Activated gamma-delta T cell treated with Interleukin-2 at 50 U/mL for 16 hours (primary cell): ENCODE results near the gene UBE2U.
"Not testable (repeated sequence)": the region's sequence is repeated elsewhere in the genome, so short reads cannot be mapped to it uniquely, and the experiment has no call there.

Source experiments
- DNase-seq: peaks from one replicate; pipeline ENCODE4 v3.0.0-alpha.2; 2020

Gene UBE2U

DNA sequence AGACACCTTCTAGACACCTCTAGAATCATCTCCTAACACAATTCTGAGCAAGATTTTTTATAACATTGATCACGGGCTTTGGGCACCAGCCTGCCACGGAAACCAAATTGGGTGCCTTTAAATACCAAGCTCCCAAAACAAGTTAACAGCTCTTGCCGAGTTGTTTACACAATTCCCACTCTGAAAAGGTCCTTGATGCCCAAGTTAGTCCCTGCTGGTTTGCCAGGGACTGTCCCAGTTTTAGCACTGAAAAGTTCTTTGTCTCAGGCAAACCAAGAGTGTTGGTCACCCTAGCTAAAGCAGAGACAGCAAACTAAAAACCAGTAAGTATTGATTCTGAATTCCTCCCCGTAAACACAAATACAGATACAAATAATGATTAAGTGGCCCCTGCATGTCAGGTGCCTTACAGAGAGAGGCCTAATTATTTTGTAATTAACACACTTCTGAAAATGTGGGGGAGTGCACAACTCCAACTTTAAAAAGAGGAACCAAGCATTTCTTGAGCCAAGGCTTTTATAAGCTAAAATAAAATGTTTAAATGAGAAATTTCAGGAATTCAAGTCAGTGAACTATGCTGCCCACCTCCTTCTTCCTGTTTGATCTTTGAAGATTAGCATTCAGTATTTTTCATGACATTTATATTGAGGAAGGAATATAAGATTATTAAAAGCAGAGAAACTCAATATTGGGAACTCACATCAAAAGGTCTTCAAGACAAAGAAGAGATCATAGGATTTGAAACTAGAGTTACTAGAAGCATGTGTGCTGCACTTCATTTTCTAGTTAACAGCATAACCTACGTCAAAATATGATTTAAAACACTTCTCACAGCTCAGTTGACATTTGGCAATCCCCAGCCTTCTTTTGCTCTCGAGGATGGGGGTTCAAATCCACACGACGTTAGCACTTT is 9.0 kb upstream of the UBE2U start:
- no peak for DNase-seq

DNA sequence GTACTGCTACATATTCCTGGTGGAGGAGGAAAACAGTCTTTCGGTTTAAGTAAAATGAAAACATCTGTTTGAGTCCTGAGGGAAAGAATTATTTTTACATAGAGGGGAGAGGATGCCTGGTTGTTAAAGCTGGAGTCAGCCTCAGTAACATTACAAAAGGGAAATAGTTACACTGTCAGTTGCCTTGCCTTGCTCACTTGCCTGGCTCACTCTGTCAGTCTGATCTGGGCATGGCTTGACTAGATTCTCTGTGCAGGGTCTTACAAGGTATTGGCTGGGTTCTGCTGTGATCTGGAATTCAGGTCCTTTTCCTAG is 8.4 kb upstream of the UBE2U start:
- no peak for DNase-seq

DNA sequence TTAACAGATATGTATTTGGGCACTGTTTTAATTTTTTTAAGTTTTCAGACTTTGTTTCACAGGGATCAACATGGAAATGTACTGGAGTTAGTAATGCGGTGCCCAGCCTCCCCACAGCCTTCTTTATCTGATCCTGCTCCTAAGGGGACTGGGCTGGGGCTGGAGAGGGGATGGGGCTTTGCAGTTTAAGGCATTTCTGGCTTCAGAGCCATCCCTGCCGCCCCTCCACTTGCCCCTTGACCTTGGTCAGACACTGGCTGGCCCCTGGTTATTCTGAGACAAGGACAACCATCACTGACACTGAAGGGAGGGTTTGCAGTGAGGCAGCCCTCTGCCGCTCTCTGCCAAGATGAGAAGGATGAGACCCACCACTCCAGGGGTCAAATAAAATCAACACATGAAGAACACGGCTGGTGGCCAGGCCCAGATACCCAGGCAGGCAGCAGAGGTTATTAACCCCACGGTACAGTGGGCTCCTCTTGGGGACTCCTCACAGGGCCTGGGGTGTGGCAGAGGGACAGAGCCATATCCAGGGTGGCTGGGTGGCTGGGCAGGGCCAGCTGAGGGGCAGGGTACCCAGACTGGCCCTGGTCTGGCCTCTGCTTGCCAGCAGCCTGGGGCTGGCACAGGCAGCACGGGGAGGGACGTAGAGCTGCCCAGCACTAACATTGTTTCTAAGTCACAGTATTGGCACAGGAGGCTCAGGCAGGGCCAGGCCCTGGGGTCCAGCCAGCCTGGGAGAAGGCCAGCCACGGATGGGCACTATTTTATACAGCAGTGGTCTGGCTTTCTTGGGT is 7.2 kb upstream of the UBE2U start:
- DNase-seq, result no peak

DNA sequence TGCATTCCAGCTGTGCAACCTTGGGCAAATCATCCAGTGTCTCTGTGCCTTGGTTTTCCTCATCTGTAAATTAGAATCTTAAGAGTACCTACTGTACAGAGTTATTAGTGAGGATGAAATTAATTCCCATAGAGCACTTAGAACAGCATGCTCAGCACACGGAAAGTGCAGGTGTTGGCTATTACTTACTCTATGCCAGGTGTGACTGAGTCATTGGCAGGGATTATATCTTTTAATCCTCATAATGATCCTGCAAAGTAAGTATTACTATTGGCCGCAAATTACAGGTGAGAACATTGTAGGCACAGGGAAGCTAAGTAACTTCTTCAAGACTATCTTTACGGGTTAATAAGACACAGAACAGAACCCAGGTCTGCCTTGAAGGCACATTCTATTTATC is 6.3 kb upstream of the UBE2U start:
- no peak for DNase-seq

DNA sequence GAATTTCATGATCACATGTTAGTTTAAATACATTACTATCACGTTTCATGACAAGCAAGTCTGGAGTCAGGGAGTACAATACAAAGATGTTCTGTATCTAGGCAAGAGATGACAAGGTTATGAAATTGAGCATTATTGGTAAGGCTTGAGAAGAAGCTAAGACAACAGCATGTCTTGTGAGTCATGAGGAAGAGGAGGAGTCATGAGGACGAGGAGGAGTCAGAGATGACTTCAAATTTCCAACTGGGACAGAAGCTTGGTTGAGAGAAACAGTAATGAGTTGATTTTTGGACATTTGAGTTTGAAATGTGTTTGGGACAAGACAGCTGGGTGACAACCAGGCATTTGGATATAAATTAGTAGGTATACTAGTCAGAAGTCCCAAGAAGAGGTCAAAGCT is 4.3 kb upstream of the UBE2U start:
- DNase-seq, result no peak

DNA sequence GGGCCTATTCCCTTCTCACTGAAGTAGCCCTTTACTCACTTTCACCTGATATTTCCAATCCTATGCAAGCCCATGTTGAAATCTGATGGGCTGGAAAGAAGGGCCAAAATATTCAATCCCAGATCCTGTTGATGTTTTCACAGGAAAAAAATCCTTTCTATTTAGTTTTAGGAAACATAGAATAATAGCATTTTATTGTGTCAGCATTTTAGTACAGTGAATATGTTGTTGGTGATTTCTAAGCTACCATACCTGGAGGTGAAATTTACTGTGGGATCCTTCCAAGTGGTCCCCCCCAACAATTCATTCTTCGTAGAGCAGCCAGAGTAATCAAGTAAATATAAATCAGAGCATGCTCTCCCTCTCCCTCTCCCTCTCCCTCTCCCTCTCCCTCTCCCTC is 3.4 kb upstream of the UBE2U start:
- DNase-seq, result no peak

DNA sequence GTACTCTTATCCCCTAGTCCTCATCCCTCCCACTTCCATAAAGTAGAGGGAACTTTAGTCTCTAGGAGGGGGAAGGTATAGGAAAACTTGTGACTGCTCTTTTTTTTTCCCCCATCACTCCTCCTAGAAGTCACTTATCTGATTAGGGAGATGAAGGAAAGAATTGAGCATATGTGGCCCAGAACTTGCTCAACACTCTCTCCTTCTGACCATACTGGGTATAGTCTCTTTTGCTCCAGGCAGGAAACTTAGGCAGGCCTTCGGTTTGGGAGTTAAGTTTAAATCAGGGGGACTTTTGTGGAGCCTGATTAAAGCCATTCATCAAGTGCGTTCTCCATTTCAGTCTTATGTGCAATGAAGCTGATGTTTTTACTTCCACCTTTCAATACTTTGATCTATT is 5.8 kb downstream of the UBE2U start:
- DNase-seq, result no peak

DNA sequence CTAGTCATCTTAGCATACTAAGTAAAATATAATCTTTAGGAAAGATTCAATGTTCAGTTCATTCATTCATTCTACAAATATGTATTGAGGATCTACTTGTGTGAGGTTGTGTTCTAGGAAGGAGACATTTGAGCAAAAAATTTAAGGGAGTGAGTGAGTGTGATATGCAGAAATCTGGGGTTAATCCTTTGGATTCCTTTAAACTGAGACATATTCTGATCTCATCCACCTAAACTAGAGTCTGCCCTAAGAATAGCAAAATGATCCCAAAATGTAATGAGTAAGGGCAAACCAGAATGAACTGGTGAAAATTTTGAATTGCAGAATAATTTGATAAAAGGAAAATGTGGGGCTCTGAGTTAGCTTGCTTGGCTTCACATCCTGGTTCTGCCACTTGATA is 8.6 kb downstream of the UBE2U start:
- DNase-seq, result no peak

DNA sequence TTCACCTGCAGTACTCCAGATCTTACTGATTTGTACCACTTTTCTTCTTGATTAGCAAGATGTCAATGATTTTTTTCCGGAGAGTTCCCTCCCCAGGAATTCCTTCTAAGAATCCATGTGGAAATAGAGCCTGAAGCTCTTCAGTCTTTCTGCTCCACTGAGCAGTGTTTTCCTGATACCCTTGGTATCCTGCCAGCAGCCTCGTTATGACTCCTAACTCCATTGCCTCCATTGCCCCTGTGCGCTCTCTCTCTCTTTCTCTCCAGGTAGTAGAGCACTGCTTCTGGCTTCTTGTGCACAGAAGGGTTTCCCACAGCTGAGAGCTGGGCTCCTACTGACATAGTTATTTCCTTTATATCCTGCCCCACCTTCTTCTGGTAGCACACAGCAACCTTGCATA is 12.2 kb downstream of the UBE2U start:
- DNase-seq, result no peak

DNA sequence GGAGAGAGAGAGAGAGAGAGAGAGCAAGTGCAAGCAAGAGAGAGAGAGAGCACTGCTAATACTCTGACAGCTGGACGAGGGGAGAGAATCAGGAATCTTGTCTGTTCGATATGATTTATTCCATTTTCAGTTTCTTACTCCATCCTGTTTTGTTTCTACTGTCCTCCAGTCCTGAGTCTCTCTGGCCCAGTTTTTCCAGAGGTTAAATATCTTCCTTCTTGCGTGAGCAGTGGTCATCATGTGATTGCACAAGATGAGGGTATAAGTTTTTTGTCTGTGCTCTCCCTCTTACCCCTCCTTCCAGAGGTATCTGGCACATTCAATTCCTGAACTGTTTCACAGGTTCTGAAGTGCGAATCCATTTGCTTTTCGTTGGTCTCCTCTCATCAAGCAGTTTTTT is 16.8 kb downstream of the UBE2U start:
- DNase-seq, result no peak

DNA sequence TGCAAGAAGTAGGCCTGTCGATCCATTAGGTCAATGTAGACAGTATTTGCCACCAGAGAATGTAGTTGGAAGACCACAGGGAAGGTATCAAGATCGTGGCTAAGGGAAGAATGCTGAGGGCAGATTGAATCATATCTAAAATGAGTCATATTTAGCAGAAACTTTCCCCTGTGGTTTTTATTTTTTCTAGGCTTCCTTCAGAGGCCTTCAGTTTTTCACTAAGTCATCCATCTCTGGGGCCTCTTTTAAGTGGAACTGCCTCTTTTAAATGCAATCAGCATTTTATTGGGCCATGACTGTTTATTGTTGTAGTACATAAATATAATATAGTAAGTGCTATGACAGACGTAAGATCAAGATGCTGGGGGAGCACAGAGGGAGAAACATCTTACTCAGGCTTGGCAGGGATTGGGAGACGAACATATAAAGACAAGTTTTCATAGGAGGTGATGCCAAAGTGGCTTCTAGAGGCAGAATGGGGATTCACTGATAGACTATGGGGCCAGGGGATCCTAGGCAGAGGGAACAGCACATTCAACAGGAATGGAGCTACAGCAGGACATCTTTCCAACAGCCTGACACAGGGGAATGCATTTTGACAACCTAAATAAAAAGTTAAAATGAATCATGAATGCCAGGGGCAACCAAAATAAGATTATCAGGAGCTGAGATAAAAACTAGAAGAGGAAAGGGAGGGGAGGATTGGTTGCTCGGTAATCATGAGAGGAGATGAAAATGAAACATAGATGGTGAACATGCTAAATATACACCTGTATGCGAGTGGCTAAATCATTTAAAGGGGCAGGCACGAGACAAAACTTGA is 20.1 kb downstream of the UBE2U start:
- DNase-seq, result no peak

DNA sequence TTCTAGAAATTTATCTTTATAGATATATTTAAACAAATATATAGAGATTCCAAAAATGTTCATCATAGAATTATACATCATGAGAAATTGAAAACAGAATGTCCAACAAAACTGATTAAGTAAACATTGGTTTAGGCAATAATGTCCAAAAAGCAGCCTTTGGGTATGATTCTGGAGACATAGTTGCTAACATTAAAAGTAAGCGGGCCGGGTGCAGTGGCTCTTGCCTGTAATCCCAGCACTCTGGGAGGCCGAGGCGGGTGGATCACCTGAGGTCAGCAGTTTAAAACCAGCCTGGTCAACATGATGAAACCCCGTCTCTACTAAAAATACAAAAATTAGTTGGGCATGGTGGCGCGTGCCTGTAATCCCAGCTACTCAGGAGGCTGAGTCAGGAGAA is 20.8 kb downstream of the UBE2U start:
- not testable (repeated sequence) for DNase-seq

DNA sequence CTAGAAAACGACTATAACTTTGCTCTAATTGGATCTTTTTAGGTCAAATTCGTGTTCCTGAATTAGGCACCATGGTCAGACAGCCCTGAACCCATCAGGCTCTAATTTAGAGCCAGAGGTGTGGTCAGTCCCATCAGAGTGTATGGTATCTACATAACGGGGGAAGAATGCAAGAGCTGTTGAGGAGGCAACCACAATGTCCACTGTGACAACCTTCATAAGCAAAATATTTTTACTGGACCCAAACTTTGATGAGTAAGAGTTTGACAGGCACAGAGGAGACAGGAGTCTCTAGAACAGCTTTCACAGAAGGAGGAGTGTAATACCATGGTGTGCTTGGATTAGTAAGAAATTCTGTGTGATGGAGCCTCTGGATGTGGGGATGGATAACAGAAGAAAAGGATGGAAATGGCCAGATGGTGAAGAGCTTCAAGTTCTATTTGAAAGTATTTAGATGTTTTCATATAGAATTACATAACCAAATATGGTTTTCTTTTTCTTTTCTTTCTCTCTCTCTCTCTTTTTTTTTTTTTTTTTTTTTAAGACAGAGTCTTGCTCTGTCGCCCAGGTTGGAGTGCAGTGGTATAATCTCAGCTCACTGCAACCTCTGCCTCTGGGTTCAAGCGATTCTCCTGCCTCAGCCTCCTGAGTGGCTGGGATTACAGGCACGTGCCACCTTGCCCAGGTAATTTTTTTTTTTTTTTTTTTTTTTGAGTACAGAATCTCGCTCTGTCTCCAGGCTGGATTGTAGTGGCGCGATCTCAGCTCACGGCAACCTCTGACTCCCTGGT is 24.9 kb downstream of the UBE2U start:
- DNase-seq, result no peak

DNA sequence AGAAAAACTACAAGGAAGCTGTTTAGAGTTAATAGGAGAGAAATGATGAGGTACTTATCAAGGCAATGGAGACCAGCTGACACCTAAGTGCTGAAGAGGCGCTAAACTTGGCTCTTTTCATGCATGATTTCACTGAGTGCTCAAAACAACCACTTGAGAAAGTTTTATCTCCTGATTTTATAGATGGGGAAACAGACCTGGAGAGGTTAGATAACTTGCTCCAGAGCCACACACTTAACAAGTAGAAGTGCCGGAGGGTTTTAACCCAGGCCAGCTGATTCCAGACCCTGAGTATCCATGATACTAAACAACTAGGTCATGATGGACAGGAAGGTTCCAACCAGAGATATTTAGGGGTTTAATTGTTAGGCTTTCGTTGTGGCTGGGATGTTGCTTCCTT is 25.9 kb downstream of the UBE2U start:
- DNase-seq, result no peak

DNA sequence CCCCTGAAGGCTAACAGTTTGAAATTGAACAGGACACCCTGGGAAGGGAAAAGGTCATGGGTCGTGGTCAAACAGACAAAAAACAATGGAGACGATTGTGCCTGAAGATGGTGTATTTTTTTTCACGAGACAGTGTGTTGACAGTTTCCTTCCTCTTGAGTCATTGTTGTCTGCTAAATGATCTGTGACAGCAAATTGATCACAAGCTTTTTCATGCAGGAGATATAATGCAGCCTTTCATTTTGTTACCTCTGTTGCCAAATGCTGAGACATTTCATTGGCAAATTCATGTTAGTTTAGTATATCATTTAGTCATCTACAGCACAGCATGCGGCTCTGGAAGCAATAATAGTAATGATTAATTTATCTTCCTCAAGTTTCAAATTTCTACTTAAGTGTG is 27.7 kb downstream of the UBE2U start:
- no peak for DNase-seq

DNA sequence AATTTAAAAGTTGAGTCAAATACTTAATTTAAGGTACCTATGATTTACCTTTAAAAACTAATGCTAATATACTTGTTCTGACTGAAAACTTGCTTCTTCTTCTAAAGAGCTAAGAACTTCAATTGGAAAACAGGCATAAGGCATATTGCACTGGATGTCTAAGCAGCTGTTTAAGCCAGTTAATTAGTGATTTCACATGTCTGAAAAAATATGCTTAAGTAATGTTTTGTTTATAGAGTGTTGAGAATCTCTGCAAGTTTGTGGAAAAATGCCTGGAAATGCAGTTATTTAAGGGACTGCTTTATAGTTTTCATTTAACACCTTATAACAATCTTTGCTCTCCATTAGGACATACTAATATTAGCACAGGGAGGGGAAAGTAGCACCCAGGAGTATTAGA is 28.2 kb downstream of the UBE2U start:
- DNase-seq, result no peak

DNA sequence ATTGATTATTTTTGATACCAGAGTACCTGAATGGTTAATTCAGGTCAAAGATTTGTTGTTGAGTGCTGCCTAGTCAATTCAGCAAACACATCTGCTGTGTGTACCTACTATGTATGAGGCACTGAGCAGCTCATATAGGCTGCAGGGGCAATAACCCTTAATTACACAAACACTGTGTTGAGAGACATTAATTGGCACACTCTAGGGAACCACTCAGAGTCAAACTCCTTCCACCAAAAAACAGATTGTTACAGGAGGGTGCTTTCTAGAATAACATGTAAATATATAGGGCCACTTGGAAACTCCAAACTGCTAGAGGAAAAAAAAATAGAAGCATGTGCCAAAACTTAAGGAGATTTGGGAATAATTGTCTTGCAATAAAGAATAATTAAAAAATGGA is 31.3 kb downstream of the UBE2U start:
- DNase-seq, result no peak

DNA sequence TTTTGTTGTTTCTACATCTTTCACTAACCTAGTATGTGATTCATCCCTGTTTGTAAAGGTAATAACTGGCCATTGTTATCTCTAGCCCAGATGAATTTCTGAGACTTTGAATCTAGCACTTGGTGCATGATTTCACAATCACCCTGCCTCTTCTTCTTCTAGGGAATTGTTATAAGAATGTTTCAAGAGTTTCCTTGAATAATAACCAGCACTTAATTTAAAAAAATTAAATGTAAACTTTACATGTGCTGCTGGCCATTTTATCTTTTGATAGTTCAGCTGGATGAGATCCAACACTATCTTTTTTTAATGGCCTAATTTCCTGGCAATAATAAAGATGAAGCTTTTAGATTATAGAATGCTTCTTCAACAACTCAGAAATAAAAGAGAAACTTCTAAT is 31.8 kb downstream of the UBE2U start:
- DNase-seq, result no peak

DNA sequence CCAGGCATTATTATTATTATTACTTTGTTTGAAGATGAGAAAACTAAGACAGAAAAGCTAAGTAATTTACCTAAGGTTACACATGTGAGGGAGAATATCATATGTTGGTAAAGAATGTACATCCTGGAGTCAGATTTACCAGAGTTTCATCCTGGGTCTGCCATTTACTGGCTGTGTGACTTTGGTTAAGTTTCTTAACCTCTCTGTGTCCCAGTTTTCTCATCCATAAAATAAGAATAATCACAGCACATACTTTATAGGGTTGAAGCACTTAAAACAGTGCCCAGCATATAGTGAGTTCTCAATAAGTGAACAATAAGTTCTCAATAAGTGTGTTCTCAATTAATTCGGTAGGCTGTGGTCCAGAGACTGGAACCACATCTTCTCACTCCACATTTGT is 32.5 kb downstream of the UBE2U start:
- no peak for DNase-seq

DNA sequence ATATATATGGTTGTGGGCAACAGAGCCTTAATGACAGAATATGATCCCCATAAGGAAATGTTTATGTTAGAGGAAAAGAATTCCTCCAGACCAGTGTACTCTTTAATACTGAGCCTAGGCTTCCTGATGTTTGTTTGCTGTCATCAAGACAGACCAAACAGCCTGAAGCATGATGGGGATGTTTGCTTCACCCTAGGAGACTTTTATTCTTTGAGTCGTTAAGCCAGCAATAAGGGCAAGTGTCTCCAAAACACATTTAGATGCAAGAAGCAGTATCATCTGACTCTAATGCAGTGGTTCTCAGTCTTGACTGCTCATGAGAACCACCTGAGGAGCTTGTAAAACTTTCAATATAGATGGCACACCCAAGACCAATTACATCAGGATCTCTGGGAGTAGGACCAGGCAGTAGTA is 33.1 kb downstream of the UBE2U start:
- DNase-seq, result no peak

DNA sequence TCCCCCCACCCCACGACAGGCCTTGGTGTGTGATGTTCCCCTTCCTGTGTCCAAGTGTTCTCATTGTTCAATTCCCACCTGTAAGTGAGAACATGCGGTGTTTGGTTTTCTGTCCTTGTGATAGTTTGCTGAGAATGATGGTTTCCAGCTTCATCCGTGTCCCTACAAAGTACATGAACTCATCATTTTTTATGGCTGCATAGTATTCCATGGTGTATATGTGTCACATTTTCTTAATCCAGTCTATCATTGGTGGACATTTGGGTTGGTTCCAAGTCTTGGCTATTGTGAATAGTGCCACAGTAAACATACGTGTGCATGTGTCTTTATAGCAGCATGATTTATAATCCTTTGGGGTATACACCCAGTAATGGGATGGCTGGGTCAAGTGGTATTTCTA is 36.1 kb downstream of the UBE2U start:
- DNase-seq, result not testable (repeated sequence)

DNA sequence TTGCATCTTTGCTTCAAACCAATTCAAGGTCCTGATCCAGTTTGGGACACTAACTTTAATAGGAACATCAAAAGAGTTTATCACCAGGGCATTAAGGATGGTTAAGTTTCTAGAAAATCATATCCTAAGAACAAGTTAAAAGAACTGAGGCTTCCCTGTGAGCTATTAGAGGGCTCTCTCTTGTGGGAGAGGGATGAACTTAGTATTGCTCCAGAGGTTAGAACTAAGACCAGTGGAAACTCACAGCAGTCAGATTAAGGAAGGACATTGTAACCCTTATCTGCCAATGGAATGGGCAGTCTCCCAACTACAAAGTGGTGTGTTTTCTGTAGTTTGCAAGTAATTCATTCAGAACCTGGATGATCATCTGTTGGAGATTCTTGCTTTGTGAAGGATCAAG is 36.8 kb downstream of the UBE2U start:
- no peak for DNase-seq

DNA sequence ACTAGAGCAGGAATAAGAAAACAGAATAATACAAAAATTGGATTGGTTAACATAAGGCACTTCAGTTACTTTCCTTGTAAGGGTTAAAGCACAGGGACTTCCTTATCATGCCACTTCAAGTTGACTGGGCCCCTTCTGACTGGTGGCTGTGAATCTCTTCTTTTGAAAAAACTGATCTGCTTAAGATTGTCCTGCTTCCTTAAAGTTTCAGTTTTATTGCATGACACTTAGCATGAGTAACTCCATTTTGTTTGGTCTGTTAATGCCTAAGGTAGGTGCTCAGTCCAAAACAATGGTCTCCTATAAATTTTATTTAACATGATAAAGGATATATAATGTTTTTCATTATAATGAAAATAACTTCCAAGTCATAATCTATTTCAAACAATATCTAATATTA is 37.6 kb downstream of the UBE2U start:
- DNase-seq, result no peak
